IPS-18a (cell line): ENCODE measurements around the gene ZCCHC3.
"Not testable (repeated sequence)": the region's sequence is repeated elsewhere in the genome, so short reads cannot be mapped to it uniquely, and the experiment has no call there.

Source experiments
- H3K27ac ChIP-seq: one replicate; pipeline ENCODE4 v1.5.1; 2013; ENCODE audit warnings: low read length
- H3K27me3 ChIP-seq: one replicate; pipeline ENCODE4 v1.6.1; 2013; ENCODE audit warnings: mild to moderate bottlenecking, low read length; ENCODE audit not compliant: control insufficient read depth, insufficient read depth
- H3K36me3 ChIP-seq: one replicate; pipeline ENCODE4 v1.6.1; 2013; ENCODE audit warnings: low read depth, low read length; ENCODE audit not compliant: control insufficient read depth
- H3K4me1 ChIP-seq: one replicate; pipeline ENCODE4 v1.6.1; 2013; ENCODE audit warnings: low read depth, low read length; ENCODE audit not compliant: control insufficient read depth
- H3K4me3 ChIP-seq: one replicate; pipeline ENCODE4 v1.5.1; 2013; ENCODE audit warnings: low read length
- H3K9ac ChIP-seq: one replicate; pipeline ENCODE4 v1.6.1; 2013; ENCODE audit warnings: mild to moderate bottlenecking, low read length, moderate library complexity
- H3K9me3 ChIP-seq: one replicate; pipeline ENCODE4 v1.6.1; 2013; ENCODE audit warnings: low read depth, low read length; ENCODE audit not compliant: control insufficient read depth

ZCCHC3 gene

GRCh38 chr20:336040-336439 is 38.7 kb downstream of the ZCCHC3 start:
- H3K27ac ChIP-seq, H3K9ac ChIP-seq, H3K4me3 ChIP-seq, H3K27me3 ChIP-seq, H3K9me3 ChIP-seq, H3K36me3 ChIP-seq, H3K4me1 ChIP-seq: not testable (repeated sequence)

GRCh38 chr20:341682-342081 is 44.3 kb downstream of the ZCCHC3 start:
- Histone ChIP-seq H3K9me3 (no peaks in the 10 kb centered on the region), H3K27me3 (no peaks in the 10 kb centered on the region), H3K27ac (no peak overlapping the region), H3K9ac (no peak overlapping the region), H3K36me3 (no peaks in the 10 kb centered on the region), H3K4me1 (no peaks in the 10 kb centered on the region), H3K4me3 (no peak overlapping the region)

GRCh38 chr20:343107-343506 is 45.7 kb downstream of the ZCCHC3 start:
- Histone ChIP-seq H3K36me3 (no peaks in the 10 kb centered on the region), H3K4me1 (no peaks in the 10 kb centered on the region), H3K27ac (no peak overlapping the region), H3K27me3 (no peaks in the 10 kb centered on the region), H3K9me3 (no peaks in the 10 kb centered on the region), H3K4me3 (no peak overlapping the region), H3K9ac (no peak overlapping the region)

GRCh38 chr20:346033-346639 is 48.8 kb downstream of the ZCCHC3 start:
- peak overlapping the region; percentile 83 for H3K4me3 ChIP-seq
- no peaks in the 10 kb centered on the region for H3K36me3 ChIP-seq
- peaks cover 11% of the 10 kb centered on the region for H3K4me1 ChIP-seq
- H3K27ac ChIP-seq = no peak overlapping the region
- H3K9ac ChIP-seq = peak overlapping the region; percentile 41
- no peaks in the 10 kb centered on the region for H3K9me3 ChIP-seq
- H3K27me3 ChIP-seq = no peaks in the 10 kb centered on the region

GRCh38 chr20:346640-347316 is 49.4 kb downstream of the ZCCHC3 start, which contains the start of gene NRSN2:
NRSN2 (plus strand) TSS chr20:347111; CDS start chr20:349644, 2,533 bp downstream.
- H3K27me3 ChIP-seq = no peaks in the 10 kb centered on the region
- H3K4me1 ChIP-seq = peaks cover 11% of the 10 kb centered on the region
- no peaks in the 10 kb centered on the region for H3K36me3 ChIP-seq
- H3K27ac ChIP-seq = peak within 1 kb of the TSS; percentile 73
- peak within 1 kb of the TSS; percentile 82 for H3K9ac ChIP-seq
- H3K9me3 ChIP-seq = no peaks in the 10 kb centered on the region
- peak within 1 kb of the TSS; percentile 83 for H3K4me3 ChIP-seq

GRCh38 chr20:347317-347639 is 49.9 kb downstream of the ZCCHC3 start:
- Histone ChIP-seq H3K27me3 (no peaks in the 10 kb centered on the region), H3K9ac (peak overlapping the region; percentile 41), H3K27ac (no peak overlapping the region), H3K4me3 (peak overlapping the region; percentile 83), H3K4me1 (peaks cover 11% of the 10 kb centered on the region), H3K9me3 (no peaks in the 10 kb centered on the region), H3K36me3 (no peaks in the 10 kb centered on the region)

GRCh38 chr20:347640-348484 is 50.5 kb downstream of the ZCCHC3 start:
- Histone ChIP-seq H3K36me3 (no peaks in the 10 kb centered on the region), H3K4me3 (peak overlapping the region; percentile 83), H3K9ac (peak overlapping the region; percentile 82), H3K9me3 (no peaks in the 10 kb centered on the region), H3K4me1 (peaks cover 11% of the 10 kb centered on the region), H3K27ac (peak overlapping the region; percentile 73), H3K27me3 (no peaks in the 10 kb centered on the region)

- no peak overlapping the region for H3K9ac ChIP-seq
- no peak overlapping the region for H3K27ac ChIP-seq
- H3K4me3 ChIP-seq = no peak overlapping the region
These were observed 51.8 kb downstream of the ZCCHC3 start for GRCh38 chr20:348972-349841.

More at GRCh38 chr20:348972-349841, 51.8 kb downstream of the ZCCHC3 start:
- Histone ChIP-seq H3K27me3 (no peaks in the 10 kb centered on the region), H3K36me3 (no peaks in the 10 kb centered on the region), H3K4me1 (peaks cover 11% of the 10 kb centered on the region), H3K9me3 (no peaks in the 10 kb centered on the region)
